ENCODE results near the gene CHST11. TPM values are rescaled to one million over a fixed set of nuclear protein-coding genes. Genes with fewer than 3 reads are reported as not detected.

The CHST11 gene
- total and polyA plus RNA-seq, 9 donors = 4.0 to 39.9 (median 20.1) TPM

DNA sequence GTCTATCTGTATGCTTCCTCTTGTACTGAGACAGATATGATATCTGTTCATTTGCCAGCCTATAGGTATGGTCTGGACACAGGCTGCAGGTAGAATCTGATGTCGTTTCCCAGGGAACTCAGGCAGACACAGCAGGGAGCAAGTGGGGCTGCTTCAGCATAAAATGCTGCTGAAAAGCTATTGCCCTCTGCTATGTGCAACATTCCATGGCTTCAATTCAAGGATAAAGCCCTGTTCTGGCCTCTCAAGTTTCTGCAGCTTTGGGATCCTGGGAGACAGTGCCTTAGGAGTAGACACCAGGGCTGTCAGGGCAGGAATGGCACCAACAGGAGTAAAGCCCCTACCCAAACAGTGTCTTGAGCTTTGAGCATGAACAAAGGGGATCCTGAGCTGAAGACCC lies 327.8 kb downstream of the CHST11 start:
- Histone ChIP-seq H3K27ac (no peak overlapping the region), H3K27me3 (no peaks in the 10 kb centered on the region), H3K36me3 (no peaks in the 10 kb centered on the region), H3K9me3 (peaks cover 0 to 4% of the 10 kb centered on the region in 2 donors), H3K4me1 (ENCODE audit: insufficient read depth) (peaks cover 4% of the 10 kb centered on the region), H3K4me3 (no peak overlapping the region)
- TF ChIP-seq EP300 (IDR thresholded peaks at IDR 0.05) (no peak), POLR2A (IDR thresholded peaks at IDR 0.05) (no peak)
- TF ChIP-seq, protein P1, sequence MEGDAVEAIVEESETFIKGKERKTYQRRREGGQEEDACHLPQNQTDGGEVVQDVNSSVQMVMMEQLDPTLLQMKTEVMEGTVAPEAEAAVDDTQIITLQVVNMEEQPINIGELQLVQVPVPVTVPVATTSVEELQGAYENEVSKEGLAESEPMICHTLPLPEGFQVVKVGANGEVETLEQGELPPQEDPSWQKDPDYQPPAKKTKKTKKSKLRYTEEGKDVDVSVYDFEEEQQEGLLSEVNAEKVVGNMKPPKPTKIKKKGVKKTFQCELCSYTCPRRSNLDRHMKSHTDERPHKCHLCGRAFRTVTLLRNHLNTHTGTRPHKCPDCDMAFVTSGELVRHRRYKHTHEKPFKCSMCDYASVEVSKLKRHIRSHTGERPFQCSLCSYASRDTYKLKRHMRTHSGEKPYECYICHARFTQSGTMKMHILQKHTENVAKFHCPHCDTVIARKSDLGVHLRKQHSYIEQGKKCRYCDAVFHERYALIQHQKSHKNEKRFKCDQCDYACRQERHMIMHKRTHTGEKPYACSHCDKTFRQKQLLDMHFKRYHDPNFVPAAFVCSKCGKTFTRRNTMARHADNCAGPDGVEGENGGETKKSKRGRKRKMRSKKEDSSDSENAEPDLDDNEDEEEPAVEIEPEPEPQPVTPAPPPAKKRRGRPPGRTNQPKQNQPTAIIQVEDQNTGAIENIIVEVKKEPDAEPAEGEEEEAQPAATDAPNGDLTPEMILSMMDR (IDR thresholded peaks at IDR 0.05) = no peak
- 8 to 22% (median 17%) methylated on average over 1 of the region's 1 CpG for WGBS, 3 donors
- intact Hi-C loops (cut with DNase I) = loop anchor here in 1 of 4 donors (10.0 kb wide), 1 partner anchor 80 kb away; no protein-coding TSS in a partner anchor
- DNase-seq = peak in 1 of 5 donors; percentile 46

DNA sequence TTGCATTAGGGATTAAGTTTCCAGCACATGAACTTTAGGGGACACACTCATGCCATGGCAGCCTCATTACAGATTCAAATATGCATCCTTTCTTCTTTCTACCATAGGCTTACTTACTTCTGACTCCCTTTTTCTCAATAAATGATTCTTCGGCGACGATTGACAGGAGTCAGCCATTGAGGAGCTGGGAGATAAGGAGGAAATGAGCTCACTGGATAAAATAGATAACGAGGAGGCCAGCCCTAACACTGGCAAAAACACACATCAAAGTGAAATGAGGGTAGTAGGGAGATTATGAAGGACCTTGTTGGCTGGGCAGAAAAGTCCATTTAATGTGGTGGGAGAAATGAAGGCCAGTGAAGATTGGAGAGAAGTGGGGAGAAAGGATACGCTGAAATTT lies 329.1 kb downstream of the CHST11 start:
- no peaks in the 10 kb centered on the region for H3K36me3 ChIP-seq
- 95 to 96% (median 95%) methylated on average over 5 of the region's 5 CpGs for WGBS, 3 donors
- intact Hi-C loops (cut with DNase I) = loop anchor here in 1 of 4 donors (10.0 kb wide), 1 partner anchor 79 kb away; no protein-coding TSS in a partner anchor
- no peak for TF ChIP-seq EP300 (IDR thresholded peaks at IDR 0.05)
- no peak for TF ChIP-seq POLR2A (IDR thresholded peaks at IDR 0.05)
- TF ChIP-seq, protein P1 (IDR thresholded peaks at IDR 0.05) = no peak
- H3K4me3 ChIP-seq = no peak overlapping the region
- no peaks in the 10 kb centered on the region for H3K27me3 ChIP-seq
- peaks cover 4% of the 10 kb centered on the region for H3K4me1 ChIP-seq (ENCODE audit: insufficient read depth)
- no peak overlapping the region for H3K27ac ChIP-seq
- no peaks in the 10 kb centered on the region for H3K9me3 ChIP-seq
- no peak for DNase-seq

DNA sequence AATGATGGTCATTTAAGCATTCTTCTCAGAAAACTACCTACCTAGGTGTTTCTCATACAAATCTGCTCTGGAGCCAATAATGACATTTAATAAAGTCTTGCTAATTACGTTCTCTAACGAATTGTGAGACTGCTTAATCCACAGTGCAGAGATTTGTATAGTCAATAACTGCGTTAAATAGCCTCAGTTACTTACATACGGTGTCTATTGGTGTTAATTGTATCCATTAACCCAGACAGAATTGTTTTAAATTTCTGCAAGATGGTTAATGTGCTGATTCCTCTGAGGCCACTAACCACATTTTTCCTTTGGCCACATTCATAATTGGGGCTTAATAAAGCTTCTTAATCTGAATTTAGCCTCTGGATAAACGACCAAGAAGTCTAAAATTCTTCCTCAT lies 329.6 kb downstream of the CHST11 start:
- Histone ChIP-seq H3K4me1 (ENCODE audit: insufficient read depth) (peaks cover 4% of the 10 kb centered on the region), H3K36me3 (no peaks in the 10 kb centered on the region), H3K9me3 (no peaks in the 10 kb centered on the region), H3K27me3 (no peaks in the 10 kb centered on the region), H3K4me3 (no peak overlapping the region), H3K27ac (no peak overlapping the region)
- intact Hi-C loops (cut with DNase I) = loop anchor here in 1 of 4 donors (10.0 kb wide), 1 partner anchor 78 kb away; no protein-coding TSS in a partner anchor
- TF ChIP-seq EP300 (IDR thresholded peaks at IDR 0.05) (no peak), POLR2A (IDR thresholded peaks at IDR 0.05) (no peak)
- TF ChIP-seq, protein P1 (IDR thresholded peaks at IDR 0.05) = no peak
- DNase-seq = no peak
- 87 to 90% (median 89%) methylated on average over 5 of the region's 5 CpGs for WGBS, 3 donors

DNA sequence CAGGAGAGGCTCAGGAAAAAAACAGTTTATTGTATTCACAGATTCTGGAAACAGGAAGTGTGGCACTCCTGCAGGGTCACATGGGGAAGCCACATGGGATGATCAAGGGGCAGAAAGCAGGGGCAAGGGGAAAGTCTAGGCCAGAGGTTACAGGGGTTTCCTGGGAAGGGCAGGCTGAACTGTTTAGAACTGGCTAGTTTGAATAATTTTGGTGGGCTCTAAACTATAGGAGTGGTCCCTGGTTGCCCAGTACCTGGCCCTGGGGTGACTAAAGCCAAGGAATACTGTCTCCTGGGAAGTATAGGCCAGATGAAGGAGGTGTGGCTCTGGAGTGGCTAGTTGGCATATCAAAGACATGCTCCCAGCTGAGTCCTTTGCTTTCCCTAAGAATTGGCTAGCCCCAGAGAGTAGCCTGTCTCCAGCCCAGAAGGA lies 332.1 kb downstream of the CHST11 start:
- H3K27ac ChIP-seq = no peak overlapping the region
- no peak overlapping the region for H3K4me3 ChIP-seq
- H3K4me1 ChIP-seq (ENCODE audit: insufficient read depth) = peaks cover 5% of the 10 kb centered on the region
- no peaks in the 10 kb centered on the region for H3K36me3 ChIP-seq
- no peaks in the 10 kb centered on the region for H3K27me3 ChIP-seq
- intact Hi-C loops (cut with DNase I) = loop anchor here in 1 of 4 donors (10.0 kb wide), 1 partner anchor 76 kb away; no protein-coding TSS in a partner anchor
- DNase-seq = no peak
- TF ChIP-seq, protein P1 (IDR thresholded peaks at IDR 0.05) = no peak
- TF ChIP-seq EP300 (IDR thresholded peaks at IDR 0.05) (no peak), POLR2A (IDR thresholded peaks at IDR 0.05) (no peak)
- no peaks in the 10 kb centered on the region for H3K9me3 ChIP-seq

Data from ovary (tissue), 9 donors.